ENCODE measurements around the gene LIMS3.
"Not testable (repeated sequence)": the region's sequence is repeated elsewhere in the genome, so short reads cannot be mapped to it uniquely, and the experiment has no call there.

The LIMS3 gene

DNA sequence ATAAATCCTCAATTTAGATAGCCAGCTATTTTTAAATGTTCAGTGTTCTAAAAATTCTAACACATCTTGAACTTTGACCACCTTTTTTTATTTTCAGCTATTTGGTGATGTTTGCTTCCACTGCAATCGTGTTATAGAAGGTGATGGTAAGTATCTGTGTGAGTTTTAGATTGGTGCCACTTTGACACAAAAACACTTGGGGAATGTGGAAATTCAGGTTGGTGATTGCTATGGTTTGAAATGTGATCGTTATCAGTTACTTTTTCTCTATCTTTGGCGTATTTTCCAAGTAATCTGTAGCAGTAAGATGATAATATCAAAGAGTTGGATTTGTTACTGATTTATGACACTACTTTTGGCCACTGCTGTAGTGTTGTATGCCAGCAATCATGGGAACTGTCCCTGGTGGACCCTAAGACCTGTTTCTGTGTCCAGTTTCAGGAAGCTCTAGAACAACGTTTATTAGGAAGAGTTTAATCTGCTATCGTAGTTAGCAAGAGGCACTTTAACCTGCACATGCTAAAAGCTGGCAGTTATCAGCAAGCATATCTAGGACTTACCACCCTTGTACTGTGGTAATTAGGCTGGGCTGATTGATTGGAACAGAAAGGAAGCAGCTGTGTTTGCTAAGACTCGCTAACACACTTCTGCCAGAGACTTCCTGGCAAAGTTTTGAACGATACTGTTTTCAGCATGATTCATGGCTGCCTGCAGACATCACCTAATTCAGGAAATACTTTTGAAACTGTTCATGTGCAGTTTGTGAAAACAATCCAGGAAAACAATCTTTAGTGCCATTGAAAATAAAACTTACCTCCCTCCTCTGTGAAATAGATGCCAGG, 23.3 kb downstream of the LIMS3 start:
- FAIRE-seq; DNase-seq (ENCODE audit: low spot score): not testable (repeated sequence)

DNA sequence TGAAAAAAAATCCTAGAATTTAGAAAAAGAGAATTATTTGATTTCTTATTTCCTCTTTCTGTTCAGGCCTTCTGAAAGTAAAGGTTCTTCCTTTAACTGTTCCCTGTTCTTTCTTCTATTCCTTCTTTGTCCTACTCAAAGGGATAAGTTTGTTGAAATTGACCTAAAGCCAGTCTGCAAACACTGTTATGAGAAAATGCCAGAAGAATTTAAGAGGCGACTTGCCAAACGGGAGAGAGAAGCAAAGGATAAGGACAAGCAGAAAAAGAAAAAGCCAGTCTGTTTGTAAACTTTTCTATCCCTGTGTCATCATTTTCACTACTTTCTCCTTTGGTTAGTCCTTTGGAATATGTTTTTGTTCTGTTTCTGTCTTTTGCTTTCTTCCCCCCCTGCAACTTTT, 26.0 kb downstream of the LIMS3 start:
- not testable (repeated sequence) for FAIRE-seq; DNase-seq (ENCODE audit: low spot score)

DNA sequence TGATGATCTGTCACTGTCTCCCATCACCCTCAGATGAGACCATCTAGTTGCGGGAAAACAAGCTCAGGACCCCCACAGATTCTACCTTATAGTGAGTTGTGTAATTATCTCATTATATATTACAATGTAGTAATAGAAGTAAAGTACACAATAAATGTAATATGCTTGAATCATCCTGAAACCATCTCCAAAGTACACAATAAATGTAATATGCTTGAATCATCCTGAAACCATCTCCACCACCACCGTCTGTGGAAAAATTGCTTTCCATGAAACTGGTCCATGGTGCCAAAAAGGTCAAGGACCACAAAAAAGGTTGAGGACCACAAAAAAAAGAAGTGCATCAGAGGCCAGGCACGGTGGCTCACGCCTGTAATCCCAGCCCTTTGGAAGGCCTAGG, 29.3 kb downstream of the LIMS3 start:
- not testable (repeated sequence) for DNase-seq (ENCODE audit: low spot score); FAIRE-seq

DNA sequence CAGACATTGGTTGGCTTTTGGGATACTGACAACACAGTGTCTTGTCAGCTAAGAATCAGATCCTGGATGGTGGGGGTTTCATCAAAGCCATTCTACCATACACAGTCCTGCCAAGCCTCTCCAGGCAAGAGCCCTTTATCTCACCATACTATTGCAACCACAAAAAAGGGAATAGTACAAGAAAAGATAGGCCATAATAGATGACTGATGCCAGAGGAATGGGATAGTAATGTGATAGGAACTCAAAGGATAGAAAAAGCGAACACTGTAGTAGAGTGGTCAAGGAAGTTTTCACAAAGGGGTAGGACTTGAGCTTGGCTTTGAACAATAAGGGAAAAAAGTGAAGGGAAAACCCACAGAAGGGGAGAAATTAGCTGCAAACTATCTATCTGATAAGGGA, 30.7 kb downstream of the LIMS3 start:
- FAIRE-seq; DNase-seq (ENCODE audit: low spot score): not testable (repeated sequence)

DNA sequence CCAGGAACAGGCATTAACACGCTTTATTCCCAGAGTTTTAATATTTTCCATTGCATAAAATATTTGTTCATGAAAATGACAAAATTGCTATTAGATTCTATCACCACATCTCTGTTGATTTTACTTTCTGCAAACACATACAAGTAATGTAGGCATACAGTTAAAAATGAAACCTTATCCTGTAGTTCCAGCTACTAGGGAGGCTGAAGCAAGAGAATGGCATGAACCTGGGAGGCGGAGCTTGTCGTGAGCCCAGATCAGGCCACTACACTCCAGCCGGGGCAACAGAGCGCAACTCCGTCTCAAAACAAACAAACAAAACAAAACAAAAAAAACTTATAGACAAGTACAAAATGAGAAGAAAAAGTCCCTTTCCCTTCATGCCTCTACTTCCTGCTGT, 38.0 kb downstream of the LIMS3 start:
- not testable (repeated sequence) for DNase-seq (ENCODE audit: low spot score); FAIRE-seq

DNA sequence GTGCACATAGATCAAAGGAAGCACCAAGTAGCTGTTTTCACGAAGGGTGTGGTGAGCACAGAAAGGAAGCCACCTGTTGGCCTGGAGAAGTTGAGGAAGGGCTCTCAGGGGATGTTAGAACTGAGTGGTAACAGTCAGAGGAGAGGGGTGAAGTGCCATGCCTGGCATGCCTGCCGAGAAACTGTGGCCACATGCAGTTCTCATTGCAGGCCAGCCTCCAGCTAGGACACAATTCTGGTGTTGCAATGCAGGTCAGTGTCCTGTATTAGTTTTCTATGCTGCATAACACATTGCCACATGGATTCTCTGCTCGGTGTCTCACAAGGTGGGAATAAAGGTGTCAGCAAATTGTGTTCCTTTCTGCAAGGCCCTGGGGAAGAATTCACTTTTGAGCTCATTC, 46.9 kb downstream of the LIMS3 start:
- FAIRE-seq; DNase-seq (ENCODE audit: low spot score): not testable (repeated sequence)

DNA sequence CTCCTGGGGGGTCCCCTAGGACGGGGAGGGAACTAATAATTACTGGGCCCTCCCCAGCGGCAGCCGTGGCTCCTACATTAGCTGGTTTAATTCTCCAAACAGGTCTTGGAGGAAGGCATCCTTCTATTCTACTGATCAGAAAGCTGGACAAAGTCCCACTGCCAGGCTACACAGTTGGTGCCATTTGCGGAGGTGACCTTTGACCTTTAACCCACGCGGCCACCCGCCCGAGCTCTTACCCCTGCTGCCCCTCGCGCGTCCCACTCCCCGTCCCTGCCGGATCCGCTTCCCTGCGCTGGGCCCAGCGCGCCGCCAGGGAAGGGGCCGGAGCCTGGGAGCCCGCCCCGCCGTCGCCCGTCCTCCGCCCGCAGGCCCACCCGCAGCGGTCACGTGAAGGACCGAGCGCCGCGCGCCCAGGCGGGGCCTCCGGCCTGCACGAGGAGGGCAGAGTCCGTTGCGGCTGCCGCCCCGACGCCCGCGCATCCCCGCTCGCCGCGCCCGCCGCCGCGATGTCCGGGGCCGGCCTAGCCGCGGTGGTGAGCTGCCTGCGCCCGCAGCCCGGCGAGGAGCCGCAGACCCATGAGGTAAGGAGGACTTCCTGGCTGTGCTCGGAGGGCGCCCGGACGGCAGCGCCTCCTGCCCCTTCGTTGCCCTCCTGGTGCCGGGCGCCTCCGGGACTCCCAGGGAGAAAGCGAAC, 48.9 kb downstream of the LIMS3 start:
- not testable (repeated sequence) for DNase-seq (ENCODE audit: low spot score); FAIRE-seq

DNA sequence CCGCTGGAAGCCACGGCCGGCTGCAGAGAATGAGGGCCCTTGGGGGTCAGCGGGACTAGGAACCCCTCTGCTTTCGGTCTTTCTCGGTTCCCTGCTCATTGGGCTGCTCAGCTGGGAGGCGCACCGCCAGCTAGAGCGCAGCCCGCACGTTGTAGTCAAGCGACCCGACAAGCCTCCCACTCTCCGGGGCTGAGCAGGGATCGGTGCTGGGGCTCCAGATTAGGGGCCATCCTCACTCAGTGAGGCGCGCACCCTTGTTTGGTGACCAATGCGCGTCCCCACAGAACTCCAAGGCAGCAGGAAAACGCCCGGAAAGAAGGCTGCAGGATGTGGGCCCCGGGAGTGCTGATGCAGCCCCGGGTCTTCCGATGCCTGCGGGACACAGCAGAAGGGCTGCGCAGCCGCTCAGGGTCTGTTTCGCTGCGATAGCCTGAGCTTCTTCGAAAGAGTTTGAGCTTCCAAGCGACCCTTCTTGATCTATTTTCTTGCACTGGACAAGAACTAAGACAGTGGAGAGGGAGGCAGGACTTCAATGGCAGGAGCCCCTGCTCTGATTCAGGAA, 49.6 kb downstream of the LIMS3 start:
- FAIRE-seq; DNase-seq (ENCODE audit: low spot score): not testable (repeated sequence)

DNA sequence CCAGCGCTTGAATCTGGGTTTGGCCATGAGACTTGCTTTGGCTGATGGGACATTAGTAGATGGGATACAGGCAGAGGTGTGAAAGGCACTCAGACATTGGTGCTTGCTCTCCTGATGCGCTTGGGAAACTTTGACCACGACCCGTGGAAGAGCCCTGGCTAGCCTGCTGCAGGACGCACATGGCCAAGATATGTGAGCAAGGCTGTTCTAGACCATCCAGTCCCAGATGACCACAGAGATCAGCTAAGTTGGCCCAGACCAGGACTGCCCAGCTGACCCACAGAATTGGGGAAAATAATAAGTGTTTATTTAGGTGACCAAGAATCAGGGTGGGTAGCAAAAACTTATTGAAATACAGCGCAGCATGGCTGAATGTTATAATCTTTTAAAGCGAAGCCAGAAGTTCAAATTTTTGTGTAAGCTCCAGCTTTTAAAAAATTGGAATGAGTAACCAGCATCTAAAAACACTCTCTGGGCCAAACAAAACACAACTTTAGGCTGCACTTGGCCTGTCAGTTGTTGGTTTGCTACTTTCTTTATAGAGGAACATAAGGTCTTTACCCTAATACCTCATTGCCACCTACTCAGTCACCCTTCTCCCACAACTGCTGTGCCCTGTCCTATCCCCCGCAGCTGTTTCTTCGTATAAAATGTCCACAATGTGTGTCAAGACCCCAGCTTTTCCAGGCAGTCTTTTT, 51.8 kb downstream of the LIMS3 start:
- not testable (repeated sequence) for DNase-seq (ENCODE audit: low spot score); FAIRE-seq

DNA sequence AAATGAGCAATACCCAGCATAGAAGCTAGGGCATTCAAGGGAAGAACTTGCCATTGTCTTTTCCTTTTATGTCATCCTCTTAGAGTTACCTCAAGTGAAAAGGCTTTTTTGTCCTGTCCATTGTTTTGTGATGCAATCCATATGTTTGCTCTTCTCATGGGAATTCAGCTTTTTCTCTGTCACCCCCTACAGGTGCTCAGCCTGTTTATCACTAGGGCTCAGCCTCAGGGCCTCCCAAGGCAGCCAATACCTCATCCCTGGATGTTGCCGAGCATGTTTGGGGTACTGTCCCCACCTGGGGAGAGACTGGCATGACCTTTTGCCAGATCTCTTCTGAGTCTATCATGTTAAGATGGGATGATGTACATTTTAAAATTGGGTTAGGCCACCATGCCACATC, 65.5 kb downstream of the LIMS3 start:
- FAIRE-seq; DNase-seq (ENCODE audit: low spot score): not testable (repeated sequence)

DNA sequence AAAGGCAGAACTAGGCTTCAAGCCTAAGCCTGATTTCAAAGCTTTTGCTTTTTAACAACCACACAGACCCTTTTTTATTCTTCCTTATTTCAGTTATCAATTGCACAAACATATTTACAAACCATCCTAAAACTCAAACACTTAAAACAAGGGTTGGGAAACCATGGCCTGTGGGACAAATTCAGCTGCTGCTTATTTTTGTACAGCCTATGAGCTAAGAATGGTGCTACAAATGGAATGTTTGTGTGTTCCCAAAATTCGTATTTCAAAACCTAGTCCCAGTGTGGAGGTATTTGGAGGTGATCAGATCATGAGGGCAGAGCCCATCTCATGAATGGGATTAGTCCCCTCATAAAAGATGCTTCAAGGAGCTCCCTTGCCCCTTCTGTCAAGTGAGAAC, 67.0 kb downstream of the LIMS3 start:
- not testable (repeated sequence) for FAIRE-seq; DNase-seq (ENCODE audit: low spot score)

DNA sequence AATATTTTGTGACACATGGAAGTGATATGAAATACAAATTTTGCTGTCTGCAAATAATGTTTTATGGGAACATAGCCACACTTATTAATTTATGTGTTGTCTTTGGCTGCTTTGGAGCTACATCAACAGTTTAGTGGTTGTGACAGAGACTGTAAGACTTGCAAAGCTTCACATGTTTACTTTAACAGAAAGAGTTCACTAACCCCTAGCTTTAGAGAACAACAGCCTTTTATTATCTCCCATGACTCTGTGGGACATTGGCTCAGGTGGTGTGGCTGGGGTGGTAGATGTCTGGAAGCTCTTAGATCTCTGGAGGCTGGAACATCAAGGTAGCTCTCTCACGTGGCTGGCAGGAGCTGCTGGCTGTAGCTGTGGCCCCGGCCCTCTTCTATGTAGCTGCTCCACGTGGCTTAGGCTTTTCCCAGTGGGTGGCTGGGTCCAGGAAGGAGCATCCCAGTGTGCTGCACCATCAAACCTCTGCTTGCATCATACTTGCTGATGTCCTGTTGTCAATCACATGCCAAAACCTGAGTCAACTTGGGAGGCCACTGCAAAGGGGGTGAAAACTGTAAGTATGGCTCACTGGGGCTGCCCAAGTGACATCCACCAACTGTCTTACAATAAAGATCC, 67.7 kb downstream of the LIMS3 start:
- DNase-seq (ENCODE audit: low spot score); FAIRE-seq: not testable (repeated sequence)

DNA sequence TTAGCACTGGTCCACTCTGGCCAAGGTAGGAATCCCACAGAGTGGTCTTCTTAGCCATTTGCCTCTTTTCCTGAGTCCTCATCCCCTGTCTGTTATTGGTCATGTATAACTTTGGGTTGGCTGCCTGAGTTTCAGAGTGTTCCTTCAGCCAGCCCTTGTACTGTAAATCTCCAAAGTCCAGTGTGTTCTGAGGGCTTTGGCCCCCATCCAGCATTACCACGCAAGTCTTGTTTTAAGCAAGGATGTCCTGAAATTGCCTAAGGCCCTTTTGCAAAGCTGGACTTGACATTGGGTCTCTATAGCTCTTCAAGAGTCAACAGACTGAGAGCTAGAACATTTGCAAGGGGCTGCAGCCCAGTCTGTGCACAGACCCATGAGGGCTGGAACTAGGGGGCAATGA, 68.4 kb downstream of the LIMS3 start:
- not testable (repeated sequence) for FAIRE-seq; DNase-seq (ENCODE audit: low spot score)

DNA sequence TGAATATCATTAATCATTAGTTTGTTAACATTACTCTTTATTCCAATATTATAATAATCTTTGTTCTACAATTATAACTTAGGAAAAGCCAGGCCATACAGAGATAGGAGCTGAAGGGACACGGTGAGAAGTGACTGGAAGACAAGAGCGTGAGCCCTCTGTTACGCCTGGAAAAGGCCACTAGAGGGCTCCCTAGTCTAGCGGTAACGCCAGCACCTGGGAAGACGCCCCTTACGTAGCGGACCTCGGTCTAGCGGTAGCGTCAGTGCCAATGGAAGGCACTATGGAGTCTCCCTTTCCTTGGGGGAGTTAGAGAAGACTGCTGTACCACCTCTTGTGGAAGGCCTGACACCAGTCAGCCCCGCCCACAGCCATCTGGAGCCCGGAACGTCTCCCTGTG, 71.4 kb downstream of the LIMS3 start:
- peak; percentile 52 for FAIRE-seq
- DNase-seq (ENCODE audit: low spot score) = not testable (repeated sequence)

DNA sequence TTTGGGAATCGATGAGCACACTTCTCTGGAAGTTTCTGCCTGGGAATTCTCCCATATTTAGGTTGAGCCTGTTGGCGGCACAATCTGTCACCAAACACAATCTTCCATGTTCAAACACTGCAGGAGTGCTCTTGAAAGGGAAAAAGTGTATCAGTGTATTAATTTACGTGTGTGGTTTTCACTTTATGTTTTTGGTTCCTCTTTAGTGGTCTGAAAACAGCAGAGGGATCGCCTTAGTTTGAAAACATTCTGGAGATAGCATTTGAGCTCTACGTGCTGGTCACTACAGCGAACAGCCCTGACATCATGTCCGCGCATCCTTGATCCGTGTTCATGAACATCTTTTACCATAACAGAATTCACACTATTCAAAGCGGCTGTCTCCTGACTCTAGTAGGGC, 73.2 kb downstream of the LIMS3 start:
- not testable (repeated sequence) for FAIRE-seq; DNase-seq (ENCODE audit: low spot score)
